IMR-90 (cell line): Measurements from ENCODE around the gene DENND6B. TPM values are rescaled to one million over a fixed set of nuclear protein-coding genes. Genes with fewer than 3 reads are reported as not detected.
A peak's percentile ranks its signal among the peaks of the same experiment; 100 is the strongest.

Experiments used
- ATAC-seq: fragments of 200-7000 bp; cut with Tn5 transposase; 2 replicates; pipeline ENCODE4 v1.9.1; 2020; ENCODE audit warnings: low read depth, mild to moderate bottlenecking, moderate library complexity
- BruUV-seq: library from RNA; stranded (reverse); fragments of 400-500 nt; replicated peaks from 2 replicates; lab custom pipeline; 2021; lab: Mats Ljungman, UMichigan
- CTCF ChIA-PET: fragments of 300-600 bp; formaldehyde crosslinking; extraction: SDS; loops from one replicate; lab custom pipeline; 2021; ENCODE audit warnings: antibody characterized with exemption; lab: Yijun Ruan, JAX
- POLR2A ChIA-PET: fragments of 300-600 bp; sonication (Branson Sonifier 250); formaldehyde crosslinking; loops from one replicate; lab custom pipeline; 2022; ENCODE audit warnings: antibody characterized with exemption; ENCODE audit not compliant: unreplicated experiment; lab: Charles Lee
- DNase-seq: peaks from one replicate; pipeline ENCODE4 v3.0.0; 2013
- H2AFZ ChIP-seq: replicated peaks from 2 replicates; pipeline ENCODE3; 2013; ENCODE audit warnings: low read length, mild to moderate bottlenecking; ENCODE audit not compliant: poor library complexity
- H2AK5ac ChIP-seq: 2 replicates; pipeline ENCODE4 v1.6.1; 2013; ENCODE audit warnings: low read depth, low read length, inconsistent platforms
- H2AK9ac ChIP-seq: replicated peaks from 2 replicates; pipeline ENCODE3; 2013; ENCODE audit warnings: mild to moderate bottlenecking, low read depth, low read length, moderate library complexity; ENCODE audit not compliant: poor library complexity
- H2BK120ac ChIP-seq: 2 replicates; pipeline ENCODE4 v1.6.1; 2013; ENCODE audit warnings: low read depth, low read length, inconsistent platforms
- H2BK15ac ChIP-seq: 3 replicates; pipeline ENCODE4 v1.6.1; 2013; ENCODE audit warnings: low read depth, low read length, inconsistent platforms
- H2BK20ac ChIP-seq: 2 replicates; pipeline ENCODE4 v1.6.1; 2013; ENCODE audit warnings: low read depth, mild to moderate bottlenecking, inconsistent platforms, low read length, moderate library complexity
- H2BK5ac ChIP-seq: 2 replicates; pipeline ENCODE4 v1.6.1; 2013; ENCODE audit warnings: mild to moderate bottlenecking, low read depth, low read length, inconsistent platforms; ENCODE audit not compliant: poor library complexity, severe bottlenecking
- H3K14ac ChIP-seq: replicated peaks from 2 replicates; pipeline ENCODE4 v1.6.1; 2013; ENCODE audit warnings: low read depth, low read length, inconsistent platforms
- H3K18ac ChIP-seq: 2 replicates; pipeline ENCODE4 v1.6.1; 2013; ENCODE audit warnings: low read depth, low read length, control low read depth
- H3K23ac ChIP-seq: 2 replicates; pipeline ENCODE4 v1.6.1; 2013; ENCODE audit warnings: low read depth, low read length, inconsistent platforms
- H3K27ac ChIP-seq: 2 replicates; pipeline ENCODE4 v1.5.1; 2013; ENCODE audit warnings: mild to moderate bottlenecking, control low read depth, low read length; ENCODE audit not compliant: insufficient read depth
- H3K27me3 ChIP-seq: 2 replicates; pipeline ENCODE4 v1.6.1; 2013; ENCODE audit warnings: low read length; ENCODE audit not compliant: control insufficient read depth, insufficient read depth
- H3K36me3 ChIP-seq: 2 replicates; pipeline ENCODE4 v1.6.1; 2013; ENCODE audit warnings: low read length, mixed read lengths; ENCODE audit not compliant: control insufficient read depth, insufficient read depth
- H3K4ac ChIP-seq: 2 replicates; pipeline ENCODE4 v1.6.1; 2013; ENCODE audit warnings: low read depth, low read length, inconsistent platforms
- H3K4me1 ChIP-seq: 2 replicates; pipeline ENCODE4 v1.6.1; 2013; ENCODE audit warnings: low read length, mixed read lengths; ENCODE audit not compliant: control insufficient read depth, insufficient read depth
- H3K4me2 ChIP-seq: 2 replicates; pipeline ENCODE4 v1.6.1; 2013; ENCODE audit warnings: low read depth, mild to moderate bottlenecking, control low read depth, low read length, moderate library complexity
- H3K4me3 ChIP-seq: 2 replicates; pipeline ENCODE4 v1.5.1; 2013; ENCODE audit warnings: low read depth, mild to moderate bottlenecking, control low read depth, low read length, moderate library complexity; ENCODE audit not compliant: insufficient read depth
- H3K56ac ChIP-seq: 2 replicates; pipeline ENCODE4 v1.6.1; 2013; ENCODE audit warnings: low read length, inconsistent platforms; ENCODE audit not compliant: insufficient read depth; ENCODE audit errors: extremely low read depth
- H3K79me1 ChIP-seq, 2 experiments: 2 replicates each; pipeline ENCODE4 v1.6.1; 2013; ENCODE audit warnings: low read length in 2 of 2, inconsistent platforms in 1 of 2, low read depth in 1 of 2
- H3K9ac ChIP-seq: 2 replicates; pipeline ENCODE4 v1.6.1; 2013; ENCODE audit warnings: low read depth, low read length, control low read depth
- H3K9me1 ChIP-seq: 2 replicates; pipeline ENCODE4 v1.6.1; 2013; ENCODE audit warnings: low read length, inconsistent platforms; ENCODE audit not compliant: insufficient read depth
- H3K9me3 ChIP-seq: 2 replicates; pipeline ENCODE4 v1.6.1; 2013; ENCODE audit warnings: low read length; ENCODE audit not compliant: control insufficient read depth, insufficient read depth
- H4K20me1 ChIP-seq: 2 replicates; pipeline ENCODE4 v1.6.1; 2013; ENCODE audit warnings: low read length, inconsistent platforms; ENCODE audit not compliant: insufficient read depth
- H4K5ac ChIP-seq: 2 replicates; pipeline ENCODE4 v1.6.1; 2013; ENCODE audit warnings: mild to moderate bottlenecking, low read depth, low read length, control low read depth
- H4K8ac ChIP-seq, 2 experiments: 2 replicates each; pipeline ENCODE4 v1.6.1; 2013; ENCODE audit warnings: low read depth in 2 of 2, low read length in 2 of 2, control low read depth in 1 of 2, inconsistent platforms in 1 of 2
- H4K91ac ChIP-seq: 2 replicates; pipeline ENCODE4 v1.6.1; 2013; ENCODE audit warnings: low read depth, low read length, inconsistent platforms; ENCODE audit not compliant: insufficient read depth
- BHLHE40 ChIP-seq: fragments of 150-350 bp; IDR thresholded peaks from 2 replicates; pipeline ENCODE4 v1.6.1; 2016; ENCODE audit warnings: mild to moderate bottlenecking, low read depth, low read length
- CEBPB ChIP-seq: IDR thresholded peaks from 2 replicates; pipeline ENCODE4 v1.6.1; 2012; ENCODE audit warnings: low read depth, low read length, improper control_type of control experiment
- CHD1 ChIP-seq: IDR thresholded peaks from 2 replicates; pipeline ENCODE4 v1.6.1; 2012; ENCODE audit warnings: low read depth, low read length, improper control_type of control experiment
- CTCF ChIP-seq: conservative IDR thresholded peaks from 2 replicates; pipeline ENCODE4 v1.5.1; 2012; ENCODE audit warnings: mild to moderate bottlenecking, low read depth, low read length, improper control_type of control experiment
- ELK1 ChIP-seq: fragments of 150-350 bp; IDR thresholded peaks from 2 replicates; pipeline ENCODE4 v1.6.1; 2016; ENCODE audit warnings: low read depth, mild to moderate bottlenecking, low read length, moderate library complexity, borderline replicate concordance
- FOS ChIP-seq: fragments of 150-350 bp; IDR thresholded peaks from 2 replicates; pipeline ENCODE4 v1.6.1; 2016; ENCODE audit warnings: low read depth, low read length
- MAFK ChIP-seq: IDR thresholded peaks from 2 replicates; pipeline ENCODE4 v1.6.1; 2012; ENCODE audit warnings: low read depth, low read length, improper control_type of control experiment
- MAZ ChIP-seq: IDR thresholded peaks from 2 replicates; pipeline ENCODE4 v1.6.1; 2012; ENCODE audit warnings: low read depth, mild to moderate bottlenecking, low read length, improper control_type of control experiment, moderate library complexity, borderline replicate concordance
- MXI1 ChIP-seq: IDR thresholded peaks from 2 replicates; pipeline ENCODE4 v1.6.1; 2012; ENCODE audit warnings: low read depth, mild to moderate bottlenecking, low read length, moderate library complexity, borderline replicate concordance
- NFE2L2 ChIP-seq: fragments of 150-350 bp; IDR thresholded peaks from 2 replicates; pipeline ENCODE4 v1.6.1; 2016; ENCODE audit warnings: low read depth, mild to moderate bottlenecking, low read length
- POLR2A ChIP-seq: IDR thresholded peaks from 2 replicates; pipeline ENCODE4 v1.6.1; 2012; ENCODE audit warnings: mild to moderate bottlenecking, low read depth, low read length
- RAD21 ChIP-seq: IDR thresholded peaks from 2 replicates; pipeline ENCODE4 v1.6.1; 2012; ENCODE audit warnings: low read length, improper control_type of control experiment
- RCOR1 ChIP-seq: IDR thresholded peaks from 2 replicates; pipeline ENCODE4 v1.6.1; 2012; ENCODE audit warnings: mild to moderate bottlenecking, low read length, improper control_type of control experiment; ENCODE audit not compliant: insufficient replicate concordance
- RFX5 ChIP-seq: IDR thresholded peaks from 2 replicates; pipeline ENCODE4 v1.8.0; 2012; ENCODE audit warnings: low read depth, mild to moderate bottlenecking, low read length, moderate library complexity
- SMC3 ChIP-seq: fragments of 150-350 bp; IDR thresholded peaks from 2 replicates; pipeline ENCODE4 v1.6.1; 2016; ENCODE audit warnings: low read depth, mild to moderate bottlenecking, antibody characterized with exemption, low read length, moderate library complexity
- USF2 ChIP-seq: fragments of 150-350 bp; IDR thresholded peaks from 2 replicates; pipeline ENCODE4 v1.6.1; 2017; ENCODE audit warnings: mild to moderate bottlenecking, antibody characterized with exemption, low read length, low read depth
- WGBS, 2 experiments: methylation state at CpG; one replicate each; pipeline versions ENCODE4 v1.1.5 to v1.1.7; 2013; ENCODE audit warnings: missing lambda C conversion rate in 2 of 2; ENCODE audit not compliant: insufficient read length in 1 of 2; ENCODE audit errors: extremely low coverage in 2 of 2; 5-methylcytosine and 5-hydroxymethylcytosine counted together
- dilution Hi-C: fragments of 300-500 bp; cut with HindIII; formaldehyde crosslinking; loops from one replicate; pipeline ENCODE4 v1.14.3; 2018; ENCODE audit warnings: low sequenced_read_pairs; ENCODE audit not compliant: unreplicated experiment
- in situ Hi-C: fragments of 300-500 bp; cut with MboI; formaldehyde crosslinking; loops from 3 replicates; pipeline ENCODE4 v1.14.3; 2019; ENCODE audit warnings: low sequenced_read_pairs, inconsistent platforms, mixed read lengths
- intact Hi-C: fragments of 100-400 bp; cut with micrococcal nuclease; formaldehyde crosslinking; loops from 2 replicates; pipeline ENCODE4 v1.10.0; 2022
- polyA plus RNA-seq, 3 experiments: library from polyadenylated mRNA; depleted of rRNA; stranded (reverse); fragments of >200 nt; gene quantifications; 2 replicates each; pipeline ENCODE4 v1.2.3, GENCODE V29; 2012; ENCODE audit warnings: low replicate concordance in 1 of 3
- total RNA-seq: library from RNA; depleted of rRNA; stranded (reverse); fragments of >200 nt; gene quantifications from 2 replicates; pipeline ENCODE4 v1.2.3, GENCODE V29; 2012

Gene DENND6B
- total and polyA plus RNA-seq, 2 of the 4 experiments (the other 2 are of a cell fraction), result 0.36 to 4.9 TPM

GRCh38 chr22:50347157-50347556 lies 20.3 kb upstream of the DENND6B start:
- Histone ChIP-seq H3K18ac (no peak overlapping the region), H3K23ac (no peak overlapping the region; the same call in 1 of the 2 replicates), H2BK120ac (no peak overlapping the region), H2AK9ac (peak overlapping the region; percentile 61), H2BK15ac (no peak overlapping the region), H3K9me1 (peaks cover 16% of the 10 kb centered on the region), H3K36me3 (peaks cover 11% of the 10 kb centered on the region), H3K4me3 (no peak overlapping the region), H3K56ac (no peak overlapping the region), H3K9me3 (no peaks in the 10 kb centered on the region), H2AK5ac (no peak overlapping the region; the same call in 1 of the 2 replicates), H3K27ac (no peak overlapping the region), H4K91ac (no peak overlapping the region), H4K8ac (no peak overlapping the region), H2BK5ac (no peak overlapping the region), H3K4me2 (peak overlapping the region; percentile 11; the same call in 1 of the 2 replicates), H3K4me1 (peaks cover 3% of the 10 kb centered on the region; the same call in 1 of the 2 replicates), H3K4ac (no peak overlapping the region), H4K5ac (no peak overlapping the region), H3K14ac (no peak overlapping the region), H2AFZ (no peak overlapping the region), H2BK20ac (no peak overlapping the region), H3K9ac (no peak overlapping the region), H3K27me3 (no peaks in the 10 kb centered on the region), H3K79me1 (peaks cover 12 to 40% of the 10 kb centered on the region in 2 experiments), H4K20me1 (peaks cover 35% of the 10 kb centered on the region)
- intact Hi-C loops, result no loop called here
- dilution Hi-C loops, result no loop called here
- 86 to 100% methylated on average over 1 to 8 of the region's 8 CpGs for WGBS, 2 experiments
- BruUV-seq, result no TSS peak
- DNase-seq, result no peak
- no peak for ATAC-seq
- ChIA-PET CTCF (no interaction called here), POLR2A (no interaction called here)
- in situ Hi-C loops, result no loop called here
- no peak for TF ChIP-seq USF2
- no peak for TF ChIP-seq BHLHE40
- no peak for TF ChIP-seq MAFK
- TF ChIP-seq POLR2A, result no peak
- TF ChIP-seq CHD1, result no peak
- no peak for TF ChIP-seq RAD21
- no peak for TF ChIP-seq RFX5
- no peak for TF ChIP-seq SMC3
- no peak for TF ChIP-seq MAZ
- no peak for TF ChIP-seq CEBPB
- no peak for TF ChIP-seq MXI1
- TF ChIP-seq NFE2L2, result no peak
- no peak for TF ChIP-seq FOS
- TF ChIP-seq ELK1, result no peak
- TF ChIP-seq RCOR1, result no peak
- no peak for TF ChIP-seq CTCF
